HG02852 (cell line): ENCODE data around the gene ATF6.
"Not testable (repeated sequence)": the region's sequence is repeated elsewhere in the genome, so short reads cannot be mapped to it uniquely, and the experiment has no call there.

Source experiments
- ATAC-seq: cut with Tn5 transposase; IDR thresholded peaks from one replicate; pipeline ENCODE4 v1.9.1; 2021; ENCODE audit warnings: mild to moderate bottlenecking, moderate library complexity; ENCODE audit not compliant: unreplicated experiment

The ATF6 gene

GRCh38 chr1:161777261-161777660 is 11.1 kb downstream of the ATF6 start:
- ATAC-seq = no peak

GRCh38 chr1:161778522-161778921 is 12.4 kb downstream of the ATF6 start:
- ATAC-seq = no peak

GRCh38 chr1:161779393-161779792 is 13.3 kb downstream of the ATF6 start:
- ATAC-seq = no peak

- ATAC-seq = no peak
These were observed 15.9 kb downstream of the ATF6 start for GRCh38 chr1:161781995-161782394.

GRCh38 chr1:161782886-161783285 is 16.8 kb downstream of the ATF6 start:
- ATAC-seq = no peak

- ATAC-seq = no peak
These were observed 18.8 kb downstream of the ATF6 start for GRCh38 chr1:161784968-161785367.

- ATAC-seq = no peak
These were observed 21.2 kb downstream of the ATF6 start for GRCh38 chr1:161787355-161787754.

- no peak for ATAC-seq
These were observed 24.6 kb downstream of the ATF6 start for GRCh38 chr1:161790587-161791317.

- ATAC-seq = no peak
These were observed 26.0 kb downstream of the ATF6 start for GRCh38 chr1:161791904-161792655.

- no peak for ATAC-seq
These were observed 26.6 kb downstream of the ATF6 start for GRCh38 chr1:161792740-161793139.

GRCh38 chr1:161799792-161800191 is 33.7 kb downstream of the ATF6 start:
- ATAC-seq = no peak

- ATAC-seq = no peak
These were observed 35.8 kb downstream of the ATF6 start for GRCh38 chr1:161801955-161802354.

- ATAC-seq = no peak
These were observed 37.1 kb downstream of the ATF6 start for GRCh38 chr1:161803181-161803580.

GRCh38 chr1:161805399-161806197 is 39.5 kb downstream of the ATF6 start:
- ATAC-seq = no peak

- not testable (repeated sequence) for ATAC-seq
These were observed 43.1 kb downstream of the ATF6 start for GRCh38 chr1:161809202-161809601.

- not testable (repeated sequence) for ATAC-seq
These were observed 43.5 kb downstream of the ATF6 start for GRCh38 chr1:161809656-161810055.

GRCh38 chr1:161810780-161811179 is 44.7 kb downstream of the ATF6 start:
- ATAC-seq = no peak

- ATAC-seq = no peak
These were observed 50.1 kb downstream of the ATF6 start for GRCh38 chr1:161816201-161816600.

- ATAC-seq = no peak
These were observed 51.1 kb downstream of the ATF6 start for GRCh38 chr1:161817176-161817730.

- no peak for ATAC-seq
These were observed 54.8 kb downstream of the ATF6 start for GRCh38 chr1:161820914-161821313.

GRCh38 chr1:161824618-161825017 is 58.5 kb downstream of the ATF6 start:
- no peak for ATAC-seq
